Endodermal cell (in vitro differentiated cells): ENCODE data around the gene THSD8. TPM values are rescaled to one million over a fixed set of nuclear protein-coding genes. Genes with fewer than 3 reads are reported as not detected.
A peak's percentile ranks its signal among the peaks of the same experiment; 100 is the strongest.

ENCODE experiments used
- DNase-seq: peaks from one replicate; pipeline ENCODE4 v3.0.0-alpha.2; 2017
- H3K27ac ChIP-seq: 2 replicates; pipeline ENCODE4 v1.5.1; 2013; ENCODE audit warnings: mild to moderate bottlenecking, low read depth, low read length, moderate library complexity
- H3K27me3 ChIP-seq: 2 replicates; pipeline ENCODE4 v1.6.1; 2013; ENCODE audit warnings: mild to moderate bottlenecking, low read length, moderate library complexity; ENCODE audit not compliant: insufficient read depth, control insufficient read depth, poor library complexity, severe bottlenecking
- H3K36me3 ChIP-seq: 2 replicates; pipeline ENCODE4 v1.7.0; 2013; ENCODE audit warnings: mild to moderate bottlenecking, low read length, moderate library complexity; ENCODE audit not compliant: control insufficient read depth, insufficient read depth
- H3K4me1 ChIP-seq: one replicate; pipeline ENCODE4 v1.7.0; 2013; ENCODE audit warnings: low read length; ENCODE audit not compliant: control insufficient read depth, insufficient read depth
- H3K4me3 ChIP-seq: 2 replicates; pipeline ENCODE4 v1.5.1; 2013; ENCODE audit warnings: mild to moderate bottlenecking, low read length, moderate library complexity
- H3K9ac ChIP-seq: 2 replicates; pipeline ENCODE4 v1.6.1; 2013; ENCODE audit warnings: mild to moderate bottlenecking, low read length, moderate library complexity; ENCODE audit not compliant: poor library complexity, severe bottlenecking; ENCODE audit errors: extremely low read depth
- H3K9me3 ChIP-seq: 2 replicates; pipeline ENCODE4 v1.6.1; 2013; ENCODE audit warnings: mild to moderate bottlenecking, low read length, moderate library complexity; ENCODE audit not compliant: control insufficient read depth
- H3K27ac Mint-ChIP-seq: 2 replicates; pipeline ENCODE4 v1.8.0; 2020; ENCODE audit warnings: mixed read lengths
- H3K27me3 Mint-ChIP-seq: 2 replicates; pipeline ENCODE4 v1.8.0; 2021; ENCODE audit warnings: mild to moderate bottlenecking, mixed read lengths; ENCODE audit not compliant: insufficient read depth
- H3K36me3 Mint-ChIP-seq: 2 replicates; pipeline ENCODE4 v1.8.0; 2020; ENCODE audit warnings: low read depth, mixed read lengths
- H3K4me1 Mint-ChIP-seq: 2 replicates; pipeline ENCODE4 v1.8.0; 2020; ENCODE audit warnings: mixed read lengths
- H3K4me3 Mint-ChIP-seq: 2 replicates; pipeline ENCODE4 v1.8.0; 2020; ENCODE audit warnings: mild to moderate bottlenecking, moderate library complexity, mixed read lengths
- H3K9me3 Mint-ChIP-seq: 2 replicates; pipeline ENCODE4 v1.8.0; 2020; ENCODE audit warnings: mild to moderate bottlenecking, mixed read lengths
- WGBS, 2 experiments: methylation state at CpG; one replicate each; pipeline versions ENCODE4 v1.1.5 to v1.1.7; 2013; ENCODE audit warnings: missing lambda C conversion rate in 2 of 2, mixed read lengths in 1 of 2; ENCODE audit not compliant: insufficient coverage in 1 of 2, insufficient read length in 1 of 2; 5-methylcytosine and 5-hydroxymethylcytosine counted together
- total RNA-seq, 2 donors: library from RNA; stranded (reverse); fragmentation: NEBNext Ultra II Directional in 1 of 2; extraction: Animal tissue kit (Norgen Biotek cat#: 25700) in 1 of 2; gene quantifications; 2 replicates in 1 of 2; 3 replicates in 1 of 2; pipeline ENCODE4 v1.2.1, GENCODE V29; 2021
- TF ChIP-seq, protein P1 (sequence below): fragments of 200-600 bp; sonication (generic); conservative IDR thresholded peaks from 2 replicates; pipeline ENCODE4 v1.5.0; 2021; ENCODE audit warnings: antibody characterized with exemption, mild to moderate bottlenecking

The THSD8 gene
- total RNA-seq, 2 donors from 2014 or later, result 34.4 to 57.4 TPM

DNA sequence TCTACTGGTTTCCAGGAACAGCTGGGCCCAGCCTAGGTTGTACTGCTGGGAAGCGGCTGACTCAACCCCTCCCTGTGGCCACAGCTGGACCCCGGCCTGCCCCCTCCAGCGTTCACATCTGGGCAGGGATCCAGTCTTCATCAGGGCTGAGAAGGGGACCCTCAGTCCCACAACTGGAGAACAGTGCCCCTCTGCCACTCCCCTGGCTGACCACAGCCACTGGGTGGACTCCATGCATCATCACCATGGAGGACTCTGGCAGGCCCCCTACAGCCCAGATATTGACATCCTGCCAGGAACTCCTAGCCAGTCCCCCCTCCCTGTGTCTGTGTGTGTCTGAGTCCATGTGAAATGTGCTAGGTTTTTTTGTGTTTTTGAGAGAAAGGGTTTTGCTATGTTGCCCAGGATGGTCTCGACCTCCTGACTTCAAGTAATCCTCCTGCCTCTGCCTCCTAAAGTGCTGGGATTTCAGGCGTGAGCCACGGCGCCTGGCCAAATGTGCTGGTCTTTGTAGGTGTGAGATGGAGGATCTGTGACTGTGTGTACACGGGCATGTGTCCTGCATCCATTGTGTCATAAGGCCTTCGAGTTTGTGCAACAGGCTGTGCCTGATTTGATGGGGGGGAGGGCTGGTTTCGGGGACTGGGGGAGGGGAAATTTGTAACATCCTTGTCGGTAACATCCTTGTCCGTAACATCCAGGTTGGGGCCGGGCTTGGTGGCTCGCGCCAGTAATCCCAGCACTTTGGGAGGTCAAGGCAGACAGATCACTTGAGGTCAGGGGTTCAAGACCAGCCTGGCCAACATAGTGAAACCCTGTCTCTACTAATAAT lies 22.5 kb upstream of the THSD8 start:
- Mint-ChIP-seq H3K27ac (peak overlapping the region; percentile 79), H3K27me3 (no peaks in the 10 kb centered on the region), H3K4me1 (peaks cover 20% of the 10 kb centered on the region), H3K9me3 (no peaks in the 10 kb centered on the region), H3K36me3 (peaks cover 4% of the 10 kb centered on the region), H3K4me3 (peak overlapping the region; percentile 59)
- no peak overlapping the region for H3K4me3 ChIP-seq
- H3K36me3 ChIP-seq, result no peaks in the 10 kb centered on the region
- no peak overlapping the region for H3K9ac ChIP-seq
- peaks cover 4% of the 10 kb centered on the region for H3K4me1 ChIP-seq
- no peaks in the 10 kb centered on the region for H3K27me3 ChIP-seq
- TF ChIP-seq, protein P1, sequence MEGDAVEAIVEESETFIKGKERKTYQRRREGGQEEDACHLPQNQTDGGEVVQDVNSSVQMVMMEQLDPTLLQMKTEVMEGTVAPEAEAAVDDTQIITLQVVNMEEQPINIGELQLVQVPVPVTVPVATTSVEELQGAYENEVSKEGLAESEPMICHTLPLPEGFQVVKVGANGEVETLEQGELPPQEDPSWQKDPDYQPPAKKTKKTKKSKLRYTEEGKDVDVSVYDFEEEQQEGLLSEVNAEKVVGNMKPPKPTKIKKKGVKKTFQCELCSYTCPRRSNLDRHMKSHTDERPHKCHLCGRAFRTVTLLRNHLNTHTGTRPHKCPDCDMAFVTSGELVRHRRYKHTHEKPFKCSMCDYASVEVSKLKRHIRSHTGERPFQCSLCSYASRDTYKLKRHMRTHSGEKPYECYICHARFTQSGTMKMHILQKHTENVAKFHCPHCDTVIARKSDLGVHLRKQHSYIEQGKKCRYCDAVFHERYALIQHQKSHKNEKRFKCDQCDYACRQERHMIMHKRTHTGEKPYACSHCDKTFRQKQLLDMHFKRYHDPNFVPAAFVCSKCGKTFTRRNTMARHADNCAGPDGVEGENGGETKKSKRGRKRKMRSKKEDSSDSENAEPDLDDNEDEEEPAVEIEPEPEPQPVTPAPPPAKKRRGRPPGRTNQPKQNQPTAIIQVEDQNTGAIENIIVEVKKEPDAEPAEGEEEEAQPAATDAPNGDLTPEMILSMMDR, result peak; percentile 54
- no peaks in the 10 kb centered on the region for H3K9me3 ChIP-seq
- WGBS, 2 experiments, result 70 to 83% methylated on average over 10 to 15 of the region's 15 CpGs
- peak; percentile 75 for DNase-seq
- no peak overlapping the region for H3K27ac ChIP-seq

DNA sequence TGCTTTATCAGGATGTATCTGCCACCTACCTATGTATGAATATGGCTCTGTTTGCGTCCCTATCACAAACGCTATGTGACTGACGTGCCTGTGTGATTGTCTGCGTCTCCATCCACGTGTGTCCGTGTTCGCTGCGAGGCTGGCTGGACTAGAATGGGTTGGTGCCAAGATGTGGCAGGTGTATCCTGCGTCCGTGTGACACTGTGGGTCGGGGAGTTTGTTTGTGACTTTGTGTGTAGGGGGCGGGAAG lies 19.8 kb upstream of the THSD8 start:
- DNase-seq, result peak; percentile 52
- peaks cover 4% of the 10 kb centered on the region for H3K4me1 ChIP-seq
- H3K9ac ChIP-seq, result no peak overlapping the region
- Mint-ChIP-seq H3K9me3 (no peaks in the 10 kb centered on the region), H3K27me3 (no peaks in the 10 kb centered on the region), H3K4me1 (peaks cover 16% of the 10 kb centered on the region), H3K4me3 (peak overlapping the region; percentile 61), H3K36me3 (no peaks in the 10 kb centered on the region), H3K27ac (no peak overlapping the region)
- no peaks in the 10 kb centered on the region for H3K9me3 ChIP-seq
- TF ChIP-seq, protein P1, result no peak
- 76 to 77% methylated on average over 3 to 12 of the region's 12 CpGs for WGBS, 2 experiments
- H3K27me3 ChIP-seq, result no peaks in the 10 kb centered on the region
- no peak overlapping the region for H3K27ac ChIP-seq
- peak overlapping the region; percentile 72 for H3K4me3 ChIP-seq
- no peaks in the 10 kb centered on the region for H3K36me3 ChIP-seq

- 5 to 10% methylated on average over 22 to 88 of the region's 88 CpGs for WGBS, 2 experiments
- Mint-ChIP-seq H3K27ac (no peak overlapping the region), H3K27me3 (no peaks in the 10 kb centered on the region)
These were observed 19.2 kb upstream of the THSD8 start for GRCh38 chr19:12782424-12783290.

More at GRCh38 chr19:12782424-12783290, 19.2 kb upstream of the THSD8 start:
- Histone ChIP-seq H3K27me3 (no peaks in the 10 kb centered on the region), H3K4me3 (peak overlapping the region; percentile 72), H3K9ac (peak overlapping the region; percentile 6), H3K36me3 (no peaks in the 10 kb centered on the region), H3K4me1 (peaks cover 4% of the 10 kb centered on the region), H3K9me3 (no peaks in the 10 kb centered on the region), H3K27ac (peak overlapping the region; percentile 38)
- TF ChIP-seq, protein P1, result no peak
- Mint-ChIP-seq H3K4me1 (peaks cover 14% of the 10 kb centered on the region), H3K9me3 (no peaks in the 10 kb centered on the region), H3K4me3 (peak overlapping the region; percentile 61), H3K36me3 (no peaks in the 10 kb centered on the region)
- DNase-seq, result peak; percentile 78
